Measurements from ENCODE around the gene CACNA1S.

The CACNA1S gene

DNA sequence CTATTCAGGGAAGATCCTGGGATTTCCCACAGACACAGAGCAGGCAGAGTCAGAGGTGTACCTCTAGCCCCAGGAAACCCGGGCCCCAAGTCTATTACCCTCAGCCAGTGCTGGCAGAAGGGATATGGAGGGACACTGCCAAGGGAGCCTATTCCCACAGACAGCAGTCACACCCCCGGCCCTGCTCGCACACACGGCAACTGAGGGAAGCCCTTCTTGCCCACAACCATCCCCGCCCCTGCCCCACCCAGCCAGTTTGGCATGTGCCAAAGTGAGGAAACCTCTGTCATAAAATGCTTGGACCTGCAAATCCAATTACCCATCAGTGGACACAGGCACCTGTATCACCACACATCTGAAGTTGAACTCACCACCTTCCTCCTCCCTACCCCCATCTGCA is 6.5 kb downstream of the CACNA1S start:
- Histone ChIP-seq H3K9me2 (replicated peaks; ENCODE audit: insufficient read depth, low read length) (no peaks in the 10 kb centered on the region), H4K20me1 (ENCODE audit: low read depth, low read length) (no peaks in the 10 kb centered on the region; the same call in 1 of the 2 replicates), H3K79me2 (ENCODE audit: insufficient read depth, low read length) (no peaks in the 10 kb centered on the region), H3K9ac (ENCODE audit: low read length) (no peak overlapping the region), H3K36me3 (ENCODE audit: low read length) (no peaks in the 10 kb centered on the region), H3K9me3 (ENCODE audit: insufficient read depth, low read length) (no peaks in the 10 kb centered on the region), H2AFZ (ENCODE audit: low read depth, low read length, severe bottlenecking) (no peak overlapping the region), H3K27me3 (ENCODE audit: low read length) (no peaks in the 10 kb centered on the region), H3K4me2 (ENCODE audit: low read depth, low read length, poor library complexity, severe bottlenecking) (no peak overlapping the region), H3K27ac (ENCODE audit: low read depth, low read length) (no peak overlapping the region), H3F3A (ENCODE audit: insufficient read depth) (no peaks in the 10 kb centered on the region), H3K4me3 (ENCODE audit: insufficient read depth, low read length, poor library complexity, severe bottlenecking) (no peak overlapping the region)
- TF ChIP-seq, protein P1, sequence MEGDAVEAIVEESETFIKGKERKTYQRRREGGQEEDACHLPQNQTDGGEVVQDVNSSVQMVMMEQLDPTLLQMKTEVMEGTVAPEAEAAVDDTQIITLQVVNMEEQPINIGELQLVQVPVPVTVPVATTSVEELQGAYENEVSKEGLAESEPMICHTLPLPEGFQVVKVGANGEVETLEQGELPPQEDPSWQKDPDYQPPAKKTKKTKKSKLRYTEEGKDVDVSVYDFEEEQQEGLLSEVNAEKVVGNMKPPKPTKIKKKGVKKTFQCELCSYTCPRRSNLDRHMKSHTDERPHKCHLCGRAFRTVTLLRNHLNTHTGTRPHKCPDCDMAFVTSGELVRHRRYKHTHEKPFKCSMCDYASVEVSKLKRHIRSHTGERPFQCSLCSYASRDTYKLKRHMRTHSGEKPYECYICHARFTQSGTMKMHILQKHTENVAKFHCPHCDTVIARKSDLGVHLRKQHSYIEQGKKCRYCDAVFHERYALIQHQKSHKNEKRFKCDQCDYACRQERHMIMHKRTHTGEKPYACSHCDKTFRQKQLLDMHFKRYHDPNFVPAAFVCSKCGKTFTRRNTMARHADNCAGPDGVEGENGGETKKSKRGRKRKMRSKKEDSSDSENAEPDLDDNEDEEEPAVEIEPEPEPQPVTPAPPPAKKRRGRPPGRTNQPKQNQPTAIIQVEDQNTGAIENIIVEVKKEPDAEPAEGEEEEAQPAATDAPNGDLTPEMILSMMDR (IDR thresholded peaks at IDR 0.05; ENCODE audit: insufficient read depth, low read length, poor library complexity, severe bottlenecking): no peak
- no peak for TF ChIP-seq EZH2phosphoT487 (conservative IDR thresholded peaks at IDR 0.05; ENCODE audit: low read length)

DNA sequence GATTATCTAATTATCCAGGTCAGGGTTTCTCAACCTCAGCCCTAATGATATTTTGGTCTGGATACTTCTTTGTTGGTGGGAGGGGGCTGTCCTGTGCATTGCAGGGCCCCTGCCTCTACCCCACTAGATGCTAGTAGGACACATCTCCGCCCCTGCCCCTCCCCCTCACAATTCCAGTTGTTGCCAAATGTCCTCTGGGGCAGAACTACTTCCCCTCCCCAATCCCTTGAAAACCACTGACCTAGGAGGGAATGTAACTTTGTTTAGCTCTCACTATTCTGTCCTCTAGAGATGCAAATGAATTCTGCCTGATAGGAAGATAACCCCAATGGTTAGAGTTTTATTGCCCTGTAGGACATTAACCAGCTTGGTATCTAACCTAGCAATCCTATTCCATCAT is 8.1 kb downstream of the CACNA1S start:
- H3K9ac ChIP-seq (ENCODE audit: low read length): no peak overlapping the region
- H3K79me2 ChIP-seq (ENCODE audit: insufficient read depth, low read length): no peaks in the 10 kb centered on the region
- no peak overlapping the region for H2AFZ ChIP-seq (ENCODE audit: low read depth, low read length, severe bottlenecking)
- TF ChIP-seq, protein P1 (IDR thresholded peaks at IDR 0.05; ENCODE audit: insufficient read depth, low read length, poor library complexity, severe bottlenecking): no peak
- TF ChIP-seq EZH2phosphoT487 (conservative IDR thresholded peaks at IDR 0.05; ENCODE audit: low read length): no peak
- H3K27me3 ChIP-seq (ENCODE audit: low read length): no peaks in the 10 kb centered on the region
- no peaks in the 10 kb centered on the region for H3F3A ChIP-seq (ENCODE audit: insufficient read depth)
- H3K4me2 ChIP-seq (ENCODE audit: low read depth, low read length, poor library complexity, severe bottlenecking): no peak overlapping the region
- no peak overlapping the region for H3K27ac ChIP-seq (ENCODE audit: low read depth, low read length)
- H3K36me3 ChIP-seq (ENCODE audit: low read length): no peaks in the 10 kb centered on the region
- no peaks in the 10 kb centered on the region for H3K9me2 ChIP-seq (replicated peaks; ENCODE audit: insufficient read depth, low read length)
- no peaks in the 10 kb centered on the region for H3K9me3 ChIP-seq (ENCODE audit: insufficient read depth, low read length)
- H4K20me1 ChIP-seq (ENCODE audit: low read depth, low read length): no peaks in the 10 kb centered on the region; the same call in 1 of the 2 replicates
- no peak overlapping the region for H3K4me3 ChIP-seq (ENCODE audit: insufficient read depth, low read length, poor library complexity, severe bottlenecking)

- no peaks in the 10 kb centered on the region for H3K9me2 ChIP-seq (replicated peaks; ENCODE audit: insufficient read depth, low read length)
- no peaks in the 10 kb centered on the region for H3K9me3 ChIP-seq (ENCODE audit: insufficient read depth, low read length)
- H4K20me1 ChIP-seq (ENCODE audit: low read depth, low read length): no peaks in the 10 kb centered on the region; the same call in 1 of the 2 replicates
- no peaks in the 10 kb centered on the region for H3F3A ChIP-seq (ENCODE audit: insufficient read depth)
- H2AFZ ChIP-seq (ENCODE audit: low read depth, low read length, severe bottlenecking): no peak overlapping the region
- TF ChIP-seq EZH2phosphoT487 (conservative IDR thresholded peaks at IDR 0.05; ENCODE audit: low read length): no peak
- TF ChIP-seq, protein P1 (IDR thresholded peaks at IDR 0.05; ENCODE audit: insufficient read depth, low read length, poor library complexity, severe bottlenecking): no peak
- H3K4me3 ChIP-seq (ENCODE audit: insufficient read depth, low read length, poor library complexity, severe bottlenecking): no peak overlapping the region
- H3K79me2 ChIP-seq (ENCODE audit: insufficient read depth, low read length): no peaks in the 10 kb centered on the region
- no peak overlapping the region for H3K4me2 ChIP-seq (ENCODE audit: low read depth, low read length, poor library complexity, severe bottlenecking)
- H3K9ac ChIP-seq (ENCODE audit: low read length): no peak overlapping the region
- H3K27me3 ChIP-seq (ENCODE audit: low read length): no peaks in the 10 kb centered on the region
- no peaks in the 10 kb centered on the region for H3K36me3 ChIP-seq (ENCODE audit: low read length)
- H3K27ac ChIP-seq (ENCODE audit: low read depth, low read length): no peak overlapping the region
Observed at GRCh38 chr1:201103666-201104065, 8.6 kb downstream of the CACNA1S start.
